ENCODE measurements around the gene ABTB2.

ABTB2 gene

GRCh38 chr11:34194576-34195335 is 163.1 kb downstream of the ABTB2 start:
- in situ Hi-C loops (cut with HindIII; ENCODE audit: low pct_unique_long_range_greater_than_20kb, low sequenced_read_pairs): no loop called here
- no peak for TF ChIP-seq JUND (IDR thresholded peaks at IDR 0.05; ENCODE audit: low read depth)
- DNase-seq (ENCODE audit: low read depth in 1 of 2, low spot score in 1 of 2): no peak

DNA sequence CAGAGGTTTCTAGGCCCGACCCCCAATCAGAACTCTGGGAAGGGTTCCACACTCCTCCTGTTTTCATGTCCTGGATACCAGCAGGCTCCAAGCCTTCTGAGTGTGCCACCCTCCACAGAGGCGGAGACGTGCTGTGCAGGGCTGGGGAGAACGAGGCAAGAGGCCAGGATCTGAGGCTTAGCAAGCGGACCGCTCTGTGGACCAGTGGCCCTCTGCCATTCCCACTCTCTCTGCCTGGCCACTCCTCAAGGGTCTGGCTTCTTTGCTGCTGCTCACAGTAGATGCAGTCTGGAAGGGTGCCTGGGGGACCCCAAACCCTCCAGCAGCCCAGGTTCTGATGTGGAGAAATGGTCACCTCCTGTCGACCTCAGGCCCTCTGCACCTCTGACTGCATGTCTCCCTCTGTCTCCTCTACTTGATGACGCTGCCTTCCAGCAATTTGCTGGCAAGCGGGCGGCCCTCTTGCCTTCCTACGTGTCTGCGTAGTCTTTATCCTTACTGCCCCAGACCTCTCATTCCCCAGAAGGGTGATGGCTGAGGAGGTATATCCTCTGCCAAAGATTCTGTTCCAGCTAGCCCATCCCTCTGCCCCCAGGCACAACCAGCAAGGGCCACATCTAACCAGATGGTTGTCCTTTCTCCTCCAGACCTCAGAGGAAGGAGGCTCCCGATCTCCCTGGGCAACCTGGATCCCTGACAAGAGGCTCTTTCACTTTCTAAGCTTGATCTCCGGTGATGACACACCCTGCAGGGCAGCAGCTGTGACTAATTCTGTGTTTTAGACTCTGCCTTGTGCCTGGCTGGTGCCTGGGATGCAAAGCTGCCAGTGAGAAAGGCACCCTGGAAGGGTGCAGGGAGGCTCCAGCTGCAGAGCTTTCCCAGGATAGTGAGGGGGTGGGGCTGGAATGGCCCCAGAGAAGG is 165.1 kb downstream of the ABTB2 start:
- no peak for DNase-seq (ENCODE audit: low read depth in 1 of 2, low spot score in 1 of 2)
- TF ChIP-seq JUND (IDR thresholded peaks at IDR 0.05; ENCODE audit: low read depth): no peak
- in situ Hi-C loops (cut with HindIII; ENCODE audit: low pct_unique_long_range_greater_than_20kb, low sequenced_read_pairs): no loop called here

DNA sequence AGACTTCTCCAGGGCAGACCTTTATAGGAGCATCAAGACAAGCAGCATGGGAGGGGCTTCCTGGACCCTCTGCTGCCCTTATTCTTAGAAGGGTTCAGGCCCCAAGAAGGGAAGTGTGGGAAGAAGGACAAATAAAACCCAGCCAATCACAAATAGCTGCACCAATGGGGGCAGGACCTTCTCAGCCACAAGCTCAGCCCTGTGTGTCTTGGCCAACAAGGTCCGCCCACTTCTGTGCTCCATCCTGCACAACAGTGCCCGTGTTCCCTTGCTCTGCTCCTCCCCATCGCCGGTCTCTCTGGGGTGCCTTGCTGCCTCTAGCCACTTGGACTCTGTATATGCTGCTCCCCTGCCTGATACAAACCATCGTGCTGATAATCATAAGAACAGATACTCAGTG is 166.2 kb downstream of the ABTB2 start:
- in situ Hi-C loops (cut with HindIII; ENCODE audit: low pct_unique_long_range_greater_than_20kb, low sequenced_read_pairs): no loop called here
- TF ChIP-seq JUND (IDR thresholded peaks at IDR 0.05; ENCODE audit: low read depth): no peak
- DNase-seq (ENCODE audit: low read depth in 1 of 2, low spot score in 1 of 2): no peak

DNA sequence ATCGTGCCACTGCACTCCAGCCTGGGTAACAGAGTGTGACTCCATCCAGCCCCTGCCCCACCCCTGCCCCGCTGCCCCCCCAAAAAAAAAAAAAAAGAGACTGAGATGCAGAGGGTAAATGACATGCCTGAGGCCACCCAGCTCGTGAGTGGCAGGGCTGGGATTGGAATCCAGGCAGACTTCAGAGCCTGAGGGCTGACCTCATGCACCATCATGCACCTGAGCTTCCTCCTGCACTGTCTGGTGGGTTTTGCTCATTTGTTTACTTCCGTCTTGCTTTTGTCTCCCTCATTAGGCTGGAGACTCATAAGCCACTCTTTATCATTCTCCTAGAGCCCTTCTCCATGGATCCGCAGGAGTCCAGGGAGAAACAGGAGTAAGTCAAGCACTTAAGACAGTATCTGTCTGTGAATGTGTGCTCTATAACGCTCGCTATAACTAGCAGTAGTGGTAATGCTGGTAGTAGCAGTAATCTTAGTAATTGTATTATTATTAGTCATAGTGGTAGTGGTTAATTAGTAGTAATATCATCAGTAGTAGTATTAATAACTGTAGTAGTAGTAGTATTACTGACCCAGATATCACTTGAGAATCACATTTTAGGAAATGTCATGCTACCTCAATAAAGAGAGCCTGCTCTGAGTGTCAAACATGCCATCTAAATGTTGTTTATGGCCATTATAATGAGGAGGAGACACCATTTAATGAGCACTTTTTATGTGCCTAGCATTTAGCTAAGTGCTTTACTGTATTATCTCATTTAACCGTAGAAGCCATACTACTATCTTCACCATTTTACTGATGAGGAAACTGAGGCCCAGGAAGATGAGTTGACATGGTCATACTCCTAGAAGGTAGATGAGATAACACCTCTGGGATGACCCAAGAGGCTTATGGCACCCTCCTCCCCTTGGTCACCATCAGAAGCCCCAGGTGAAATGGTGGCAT is 167.3 kb downstream of the ABTB2 start:
- in situ Hi-C loops (cut with HindIII; ENCODE audit: low pct_unique_long_range_greater_than_20kb, low sequenced_read_pairs): no loop called here
- no peak for TF ChIP-seq JUND (IDR thresholded peaks at IDR 0.05; ENCODE audit: low read depth)
- no peak for DNase-seq (ENCODE audit: low read depth in 1 of 2, low spot score in 1 of 2)

DNA sequence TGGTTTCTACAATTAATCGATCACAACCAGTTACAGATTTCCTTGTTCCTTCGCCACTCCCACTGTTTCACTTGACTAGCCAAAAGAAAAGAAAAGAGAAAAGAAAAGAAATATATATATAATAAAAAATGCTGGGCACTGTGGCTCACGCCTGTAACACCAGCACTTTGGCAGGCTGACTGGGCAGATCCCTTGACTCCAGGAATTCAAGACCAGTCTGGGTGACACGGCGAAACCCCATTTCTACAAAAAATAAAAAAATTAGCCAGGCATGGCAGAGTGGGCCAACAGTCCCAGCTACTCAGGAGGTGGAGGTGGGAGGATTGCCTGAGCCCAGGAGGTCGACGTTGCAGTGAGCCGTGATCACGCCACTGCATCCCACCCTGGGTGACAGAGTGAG is 168.6 kb downstream of the ABTB2 start:
- no peak for TF ChIP-seq JUND (IDR thresholded peaks at IDR 0.05; ENCODE audit: low read depth)
- in situ Hi-C loops (cut with HindIII; ENCODE audit: low pct_unique_long_range_greater_than_20kb, low sequenced_read_pairs): no loop called here
- DNase-seq (ENCODE audit: low read depth in 1 of 2, low spot score in 1 of 2): no peak

- DNase-seq (ENCODE audit: low read depth in 1 of 2, low spot score in 1 of 2): no peak
- no peak for TF ChIP-seq JUND (IDR thresholded peaks at IDR 0.05; ENCODE audit: low read depth)
- in situ Hi-C loops (cut with HindIII; ENCODE audit: low pct_unique_long_range_greater_than_20kb, low sequenced_read_pairs): no loop called here
Measured at GRCh38 chr11:34188181-34188580, 169.6 kb downstream of the ABTB2 start.

DNA sequence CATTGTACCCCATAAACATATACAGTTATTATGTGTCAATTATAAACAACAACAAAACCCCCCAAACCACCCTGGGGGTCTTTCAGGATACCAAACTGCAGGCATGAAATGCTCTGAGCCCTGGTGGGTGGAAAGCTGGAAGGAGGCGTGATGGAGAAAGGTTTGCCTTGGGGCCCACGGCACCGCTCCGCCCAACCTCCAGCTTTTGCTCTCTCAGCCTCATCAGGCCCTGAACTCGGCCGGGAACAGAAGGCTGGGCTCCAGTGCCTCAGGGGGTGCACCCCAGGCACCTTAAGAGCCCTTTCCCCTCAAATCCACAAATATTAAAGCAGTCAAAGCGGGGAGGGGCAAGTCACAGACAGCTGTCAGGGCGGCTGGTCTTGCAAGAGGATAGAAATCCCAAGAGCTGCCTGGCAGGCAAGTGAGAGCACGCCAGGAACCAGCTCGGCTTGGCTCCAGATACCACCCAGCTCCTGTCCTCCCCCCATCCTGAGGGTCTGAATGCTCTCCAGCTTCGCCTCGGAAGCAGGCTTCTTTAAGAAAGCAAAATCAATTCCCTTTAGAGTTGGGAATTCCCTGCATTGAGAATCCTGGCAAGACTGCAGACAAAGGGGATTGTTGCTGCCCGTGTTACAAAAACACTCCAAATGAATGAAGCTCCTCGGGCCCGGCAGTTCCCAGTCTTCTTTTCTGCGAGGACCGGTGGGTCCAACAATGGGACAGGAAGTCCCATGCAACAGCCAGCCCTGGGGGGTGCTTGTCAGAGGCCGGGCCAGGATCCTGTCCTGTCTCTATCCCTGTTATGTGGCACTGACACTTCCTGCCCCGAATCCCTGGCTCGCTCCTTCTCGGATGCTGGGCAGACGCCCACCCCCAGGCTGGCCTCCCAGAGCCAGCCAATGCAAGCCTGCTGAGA is 171.6 kb downstream of the ABTB2 start:
- in situ Hi-C loops (cut with HindIII; ENCODE audit: low pct_unique_long_range_greater_than_20kb, low sequenced_read_pairs): no loop called here
- DNase-seq (ENCODE audit: low read depth in 1 of 2, low spot score in 1 of 2): no peak
- no peak for TF ChIP-seq JUND (IDR thresholded peaks at IDR 0.05; ENCODE audit: low read depth)

DNA sequence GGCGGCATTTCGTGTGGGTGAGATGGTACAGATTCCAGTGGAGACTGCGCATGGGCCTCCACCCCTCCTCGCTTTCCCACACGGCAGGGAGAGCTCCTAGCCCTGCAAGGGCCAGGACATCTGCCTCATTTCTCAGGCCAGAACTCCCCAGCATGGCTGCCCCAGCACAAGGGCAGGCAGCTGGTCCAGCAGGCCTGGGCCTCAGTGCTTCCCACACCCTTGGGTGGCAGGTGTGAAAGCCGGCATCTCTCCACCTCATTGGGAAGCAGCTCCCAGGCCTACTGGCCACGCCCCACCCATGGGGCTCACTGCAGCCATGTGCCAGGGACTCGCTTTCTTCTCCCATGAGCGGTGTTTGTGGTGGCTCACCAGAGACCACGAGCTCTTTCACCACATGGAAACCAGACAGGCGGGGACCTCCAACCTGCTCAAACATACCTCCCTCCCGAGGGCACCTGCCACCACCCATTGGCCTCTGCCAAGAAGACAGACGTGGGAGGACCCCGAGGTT is 173.2 kb downstream of the ABTB2 start:
- in situ Hi-C loops (cut with HindIII; ENCODE audit: low pct_unique_long_range_greater_than_20kb, low sequenced_read_pairs): no loop called here
- no peak for TF ChIP-seq JUND (IDR thresholded peaks at IDR 0.05; ENCODE audit: low read depth)
- no peak for DNase-seq (ENCODE audit: low read depth in 1 of 2, low spot score in 1 of 2)

GRCh38 chr11:34183848-34184391 is 173.9 kb downstream of the ABTB2 start:
- no peak for DNase-seq (ENCODE audit: low read depth in 1 of 2, low spot score in 1 of 2)
- TF ChIP-seq JUND (IDR thresholded peaks at IDR 0.05; ENCODE audit: low read depth): no peak
- in situ Hi-C loops (cut with HindIII; ENCODE audit: low pct_unique_long_range_greater_than_20kb, low sequenced_read_pairs): no loop called here

GRCh38 chr11:34182921-34183685 is 174.7 kb downstream of the ABTB2 start:
- TF ChIP-seq JUND (IDR thresholded peaks at IDR 0.05; ENCODE audit: low read depth): no peak
- in situ Hi-C loops (cut with HindIII; ENCODE audit: low pct_unique_long_range_greater_than_20kb, low sequenced_read_pairs): no loop called here
- no peak for DNase-seq (ENCODE audit: low read depth in 1 of 2, low spot score in 1 of 2)
